ENCODE results near the gene DLK2. TPM values are rescaled to one million over a fixed set of nuclear protein-coding genes. Genes with fewer than 3 reads are reported as not detected.

Gene DLK2
- total RNA-seq, 1 donor from 2014 or later = 1.1 TPM

DNA sequence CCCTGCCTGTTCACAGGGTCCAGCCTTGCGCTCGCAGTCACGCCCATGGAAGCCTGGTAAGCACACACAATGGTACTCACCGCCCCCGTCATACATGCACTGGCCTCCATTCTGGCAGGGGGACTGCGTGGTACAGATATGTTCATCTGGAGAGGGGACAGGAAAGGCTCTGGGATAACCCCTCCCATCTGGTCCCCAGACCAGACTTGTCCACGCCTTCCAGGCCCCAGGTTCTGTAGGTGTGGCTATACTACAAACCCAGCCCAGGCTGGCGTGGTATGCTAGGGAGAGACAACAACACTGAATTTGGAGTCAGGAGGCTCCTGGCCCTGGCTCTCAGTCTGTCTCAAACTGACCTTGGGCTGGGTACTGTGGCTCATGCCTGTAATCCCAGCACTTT is 3.4 kb downstream of the DLK2 start:
- no peak for DNase-seq (ENCODE audit: low spot score)
- TF ChIP-seq, protein P1, sequence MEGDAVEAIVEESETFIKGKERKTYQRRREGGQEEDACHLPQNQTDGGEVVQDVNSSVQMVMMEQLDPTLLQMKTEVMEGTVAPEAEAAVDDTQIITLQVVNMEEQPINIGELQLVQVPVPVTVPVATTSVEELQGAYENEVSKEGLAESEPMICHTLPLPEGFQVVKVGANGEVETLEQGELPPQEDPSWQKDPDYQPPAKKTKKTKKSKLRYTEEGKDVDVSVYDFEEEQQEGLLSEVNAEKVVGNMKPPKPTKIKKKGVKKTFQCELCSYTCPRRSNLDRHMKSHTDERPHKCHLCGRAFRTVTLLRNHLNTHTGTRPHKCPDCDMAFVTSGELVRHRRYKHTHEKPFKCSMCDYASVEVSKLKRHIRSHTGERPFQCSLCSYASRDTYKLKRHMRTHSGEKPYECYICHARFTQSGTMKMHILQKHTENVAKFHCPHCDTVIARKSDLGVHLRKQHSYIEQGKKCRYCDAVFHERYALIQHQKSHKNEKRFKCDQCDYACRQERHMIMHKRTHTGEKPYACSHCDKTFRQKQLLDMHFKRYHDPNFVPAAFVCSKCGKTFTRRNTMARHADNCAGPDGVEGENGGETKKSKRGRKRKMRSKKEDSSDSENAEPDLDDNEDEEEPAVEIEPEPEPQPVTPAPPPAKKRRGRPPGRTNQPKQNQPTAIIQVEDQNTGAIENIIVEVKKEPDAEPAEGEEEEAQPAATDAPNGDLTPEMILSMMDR (IDR thresholded peaks at IDR 0.05) = no peak
- Mint-ChIP-seq H3K27me3 (ENCODE audit: low read depth) (peaks cover 13% of the 10 kb centered on the region), H3K9me3 (ENCODE audit: low read depth) (no peaks in the 10 kb centered on the region), H3K4me3 (ENCODE audit: unreplicated experiment) (no peak overlapping the region), H3K4me1 (ENCODE audit: low read depth) (peaks cover 21% of the 10 kb centered on the region), H3K36me3 (ENCODE audit: low read depth) (peaks cover 23% of the 10 kb centered on the region), H3K27ac (ENCODE audit: unreplicated experiment) (no peak overlapping the region)

DNA sequence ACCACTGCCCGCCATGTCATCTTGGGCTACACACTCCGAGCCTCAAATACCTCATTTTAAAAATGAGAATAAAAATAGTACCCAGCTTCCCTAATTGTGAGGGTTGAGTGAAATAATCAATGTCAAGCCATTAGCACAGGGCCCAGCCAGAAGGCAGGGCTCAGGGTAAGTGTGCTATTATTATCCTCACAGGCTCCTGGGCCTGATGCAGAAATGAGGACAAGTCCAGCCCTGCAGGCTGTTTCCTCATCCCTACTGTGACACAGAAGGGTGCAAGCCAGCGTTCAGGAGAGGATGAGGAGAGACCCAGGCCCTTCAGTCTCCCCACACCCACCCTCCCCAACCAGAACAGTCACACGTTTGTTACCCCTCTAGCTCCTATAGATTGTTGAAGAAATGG is 4.0 kb downstream of the DLK2 start:
- no peak overlapping the region for H3K4me3 Mint-ChIP-seq (ENCODE audit: unreplicated experiment)
- peaks cover 27% of the 10 kb centered on the region for H3K36me3 Mint-ChIP-seq (ENCODE audit: low read depth)
- no peak overlapping the region for H3K27ac Mint-ChIP-seq (ENCODE audit: unreplicated experiment)
- peaks cover 18% of the 10 kb centered on the region for H3K4me1 Mint-ChIP-seq (ENCODE audit: low read depth)
- TF ChIP-seq, protein P1 (IDR thresholded peaks at IDR 0.05) = no peak
- DNase-seq (ENCODE audit: low spot score) = no peak
- peaks cover 8% of the 10 kb centered on the region for H3K27me3 Mint-ChIP-seq (ENCODE audit: low read depth)
- H3K9me3 Mint-ChIP-seq (ENCODE audit: low read depth) = no peaks in the 10 kb centered on the region

DNA sequence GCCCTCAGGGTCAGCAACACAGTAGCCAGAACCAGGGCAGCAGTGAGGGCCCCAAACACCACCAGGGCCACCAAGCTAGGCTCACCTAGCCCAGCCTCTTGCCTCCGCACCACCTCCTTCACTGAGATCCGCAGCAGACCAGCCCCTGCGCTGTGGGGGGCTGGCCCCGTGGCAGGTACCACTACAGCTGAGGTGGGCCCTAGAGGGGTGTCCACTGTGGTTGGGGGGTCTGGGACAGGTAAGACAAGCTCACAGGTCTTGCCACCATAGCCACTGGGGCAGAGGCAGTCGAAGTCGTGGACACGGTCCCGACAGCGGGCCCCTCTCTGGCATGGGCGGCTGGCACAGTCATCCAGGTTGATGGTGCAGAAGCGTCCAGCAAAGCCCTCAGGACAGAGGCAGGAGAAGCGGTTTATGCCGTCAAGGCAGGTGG is 4.6 kb downstream of the DLK2 start:
- H3K36me3 Mint-ChIP-seq (ENCODE audit: low read depth) = peaks cover 30% of the 10 kb centered on the region
- H3K4me3 Mint-ChIP-seq (ENCODE audit: unreplicated experiment) = no peak overlapping the region
- TF ChIP-seq, protein P1 (IDR thresholded peaks at IDR 0.05) = no peak
- peaks cover 2% of the 10 kb centered on the region for H3K27me3 Mint-ChIP-seq (ENCODE audit: low read depth)
- no peaks in the 10 kb centered on the region for H3K9me3 Mint-ChIP-seq (ENCODE audit: low read depth)
- H3K27ac Mint-ChIP-seq (ENCODE audit: unreplicated experiment) = no peak overlapping the region
- peaks cover 12% of the 10 kb centered on the region for H3K4me1 Mint-ChIP-seq (ENCODE audit: low read depth)
- DNase-seq (ENCODE audit: low spot score) = no peak

DNA sequence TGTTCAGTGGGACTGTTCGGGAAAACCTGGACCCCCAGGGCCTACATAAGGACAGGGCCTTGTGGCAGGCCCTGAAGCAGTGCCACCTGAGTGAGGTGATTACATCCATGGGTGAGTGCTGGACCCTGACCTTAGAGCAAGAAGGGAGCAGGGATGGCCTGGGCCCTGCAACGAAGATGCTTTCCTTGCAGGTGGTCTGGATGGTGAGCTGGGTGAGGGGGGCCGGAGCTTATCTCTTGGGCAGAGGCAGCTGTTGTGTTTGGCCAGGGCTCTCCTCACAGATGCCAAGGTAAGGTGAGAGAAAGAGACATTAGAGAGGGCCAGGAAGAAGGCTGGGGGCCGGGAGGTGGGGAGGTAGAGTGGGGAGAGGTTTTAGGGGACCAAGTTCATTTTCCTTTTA is 6.4 kb downstream of the DLK2 start:
- H3K27me3 Mint-ChIP-seq (ENCODE audit: low read depth) = no peaks in the 10 kb centered on the region
- TF ChIP-seq, protein P1 (IDR thresholded peaks at IDR 0.05) = no peak
- no peak for DNase-seq (ENCODE audit: low spot score)
- H3K27ac Mint-ChIP-seq (ENCODE audit: unreplicated experiment) = no peak overlapping the region
- H3K36me3 Mint-ChIP-seq (ENCODE audit: low read depth) = peaks cover 34% of the 10 kb centered on the region
- H3K9me3 Mint-ChIP-seq (ENCODE audit: low read depth) = no peaks in the 10 kb centered on the region
- H3K4me1 Mint-ChIP-seq (ENCODE audit: low read depth) = peaks cover 2% of the 10 kb centered on the region
- H3K4me3 Mint-ChIP-seq (ENCODE audit: unreplicated experiment) = no peak overlapping the region

DNA sequence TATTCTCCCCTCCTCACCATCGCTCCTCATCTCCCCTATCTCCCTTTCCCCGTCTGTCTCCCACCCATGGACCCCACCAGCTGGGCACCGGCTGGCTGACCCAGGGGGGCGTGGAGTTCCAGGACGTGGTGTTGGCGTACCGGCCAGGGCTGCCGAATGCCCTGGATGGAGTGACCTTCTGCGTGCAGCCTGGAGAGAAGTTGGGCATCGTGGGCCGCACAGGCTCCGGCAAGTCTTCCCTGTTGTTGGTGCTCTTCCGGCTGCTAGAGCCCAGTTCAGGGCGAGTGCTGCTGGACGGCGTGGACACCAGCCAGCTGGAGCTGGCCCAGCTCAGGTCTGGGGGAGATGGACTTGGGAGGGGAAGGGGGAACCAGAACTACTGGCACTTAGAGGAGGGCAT is 7.7 kb downstream of the DLK2 start:
- TF ChIP-seq, protein P1 (IDR thresholded peaks at IDR 0.05) = no peak
- Mint-ChIP-seq H3K36me3 (ENCODE audit: low read depth) (peaks cover 42% of the 10 kb centered on the region), H3K4me1 (ENCODE audit: low read depth) (no peaks in the 10 kb centered on the region), H3K9me3 (ENCODE audit: low read depth) (no peaks in the 10 kb centered on the region), H3K4me3 (ENCODE audit: unreplicated experiment) (no peak overlapping the region), H3K27me3 (ENCODE audit: low read depth) (no peaks in the 10 kb centered on the region), H3K27ac (ENCODE audit: unreplicated experiment) (no peak overlapping the region)
- DNase-seq (ENCODE audit: low spot score) = no peak
